BLaER1 treated with 17β-estradiol and CSF1 and Interleukin-3, amounts not matched to agents 10 nM and 100 nM (cell line): ENCODE measurements around the gene DTD2.

Experiments
- H3K27ac ChIP-seq, 11 experiments: shearing (Covaris generic); formaldehyde crosslinking; 2 replicates each; pipeline ENCODE4 v1.8.1; 2022
- H3K27me3 ChIP-seq, 11 experiments: shearing (Covaris generic); formaldehyde crosslinking; 2 replicates each; pipeline ENCODE4 v1.8.1; 2022
- H3K36me3 ChIP-seq, 11 experiments: shearing (Covaris generic); formaldehyde crosslinking; 2 replicates each; pipeline ENCODE4 v1.8.1; 2022
- H3K4me1 ChIP-seq, 10 experiments: shearing (Covaris generic); formaldehyde crosslinking; 2 replicates each; pipeline ENCODE4 v1.8.1; 2022
- H3K4me2 ChIP-seq, 11 experiments: shearing (Covaris generic); formaldehyde crosslinking; 2 replicates each; pipeline ENCODE4 v1.8.1; 2022
- H3K4me3 ChIP-seq, 10 experiments: shearing (Covaris generic); formaldehyde crosslinking; 2 replicates each; pipeline ENCODE4 v1.8.1; 2022
- H3K9ac ChIP-seq, 11 experiments: shearing (Covaris generic); formaldehyde crosslinking; 2 replicates each; pipeline ENCODE4 v1.8.1; 2022
- H3K9me3 ChIP-seq, 11 experiments: shearing (Covaris generic); formaldehyde crosslinking; replicated peaks in 1 of 11; 2 replicates each; pipeline ENCODE4 v1.8.1; 2022
- H4K20me1 ChIP-seq, 11 experiments: shearing (Covaris generic); formaldehyde crosslinking; 2 replicates each; pipeline ENCODE4 v1.8.1; 2022
- Cebpa-rat ChIP-seq, 11 experiments: shearing (Covaris generic); IDR thresholded peaks; 2 replicates each; pipeline ENCODE4 v1.8.1; 2022

Gene DTD2

DNA sequence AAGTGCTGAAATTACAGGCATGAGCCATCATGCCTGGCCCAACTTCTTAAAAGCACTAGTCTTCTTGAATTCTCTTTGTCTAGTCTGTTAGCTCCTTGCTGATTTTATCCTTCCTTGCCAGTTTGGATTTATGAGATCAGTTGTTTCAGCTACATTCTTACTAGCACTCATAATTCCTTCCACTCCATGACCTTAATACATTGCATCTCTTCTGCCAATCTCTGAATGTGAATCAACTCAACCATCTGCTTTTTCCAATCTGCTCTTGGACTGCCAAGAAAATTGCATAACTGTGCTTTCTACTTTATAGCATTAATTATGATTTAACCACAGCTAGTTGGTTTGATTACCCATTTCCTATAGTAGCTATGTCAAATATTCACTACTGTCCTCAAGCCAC is 22.0 kb downstream of the DTD2 start:
- peaks cover 0 to 9% (median 0%) of the 10 kb centered on the region in 10 experiments; a peak in 2 of 20 replicates for H3K4me1 ChIP-seq
- peaks cover 19 to 43% (median 33%) of the 10 kb centered on the region in 11 experiments for H3K9me3 ChIP-seq
- TF ChIP-seq Cebpa-rat (IDR thresholded peaks at IDR 0.05): no peak
- H3K4me2 ChIP-seq: peak overlapping the region in 1 of 11 experiments; percentile 40; a peak in 2 of 22 replicates
- no peaks in the 10 kb centered on the region for H4K20me1 ChIP-seq
- H3K27me3 ChIP-seq: no peaks in the 10 kb centered on the region
- H3K36me3 ChIP-seq: peaks cover 0 to 21% (median 7%) of the 10 kb centered on the region in 11 experiments; a peak in 5 of 22 replicates
- no peak overlapping the region for H3K4me3 ChIP-seq
- no peak overlapping the region for H3K9ac ChIP-seq
- H3K27ac ChIP-seq: no peak overlapping the region

DNA sequence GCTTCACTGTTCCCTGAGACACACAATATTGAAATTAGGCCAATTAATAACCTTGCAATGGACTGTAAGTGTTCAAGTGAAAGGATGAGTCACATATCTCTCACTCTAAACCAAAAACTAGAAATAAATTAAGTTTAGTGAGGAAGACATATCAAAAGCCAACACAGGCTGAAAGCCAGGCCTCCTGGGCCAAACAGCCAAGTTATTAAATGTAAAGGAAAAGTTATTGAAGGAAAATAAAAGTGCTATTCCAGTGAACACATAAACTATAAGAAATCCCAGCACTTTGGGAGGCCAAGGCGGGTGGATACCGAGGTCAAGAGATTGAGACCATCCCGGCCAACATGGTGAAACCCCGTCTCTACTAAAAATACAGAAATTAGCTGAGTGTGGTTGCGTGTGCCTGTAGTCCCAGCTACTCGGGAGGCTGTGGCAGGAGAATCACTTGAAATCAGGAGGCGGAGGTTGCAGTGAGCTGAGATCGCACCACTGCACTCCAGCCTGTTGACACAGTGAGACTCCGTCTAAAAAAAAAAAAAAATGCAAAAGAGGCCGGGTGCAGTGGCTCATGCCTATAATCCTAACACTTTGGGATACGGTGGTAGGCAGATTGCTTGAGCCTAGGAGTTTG is 26.6 kb downstream of the DTD2 start:
- no peaks in the 10 kb centered on the region for H3K27me3 ChIP-seq
- no peak overlapping the region for H3K4me2 ChIP-seq
- no peak overlapping the region for H3K9ac ChIP-seq
- no peaks in the 10 kb centered on the region for H4K20me1 ChIP-seq
- H3K4me3 ChIP-seq: no peak overlapping the region
- no peak overlapping the region for H3K27ac ChIP-seq
- peaks cover 12 to 27% (median 22%) of the 10 kb centered on the region in 11 experiments for H3K9me3 ChIP-seq
- H3K36me3 ChIP-seq: peaks cover 0 to 19% (median 6%) of the 10 kb centered on the region in 11 experiments; a peak in 5 of 22 replicates
- no peak for TF ChIP-seq Cebpa-rat (IDR thresholded peaks at IDR 0.05)
- peaks cover 0 to 6% (median 0%) of the 10 kb centered on the region in 10 experiments; a peak in 2 of 20 replicates for H3K4me1 ChIP-seq

GRCh38 chr14:31429791-31430190 is 27.5 kb downstream of the DTD2 start:
- TF ChIP-seq Cebpa-rat (IDR thresholded peaks at IDR 0.05): no peak
- Histone ChIP-seq H3K4me2 (no peak overlapping the region), H3K27ac (no peak overlapping the region), H3K27me3 (no peaks in the 10 kb centered on the region), H4K20me1 (no peaks in the 10 kb centered on the region), H3K4me1 (no peaks in the 10 kb centered on the region), H3K9me3 (peaks cover 12 to 27% (median 22%) of the 10 kb centered on the region in 11 experiments), H3K4me3 (no peak overlapping the region), H3K36me3 (peaks cover 0 to 19% (median 6%) of the 10 kb centered on the region in 11 experiments; a peak in 5 of 22 replicates), H3K9ac (no peak overlapping the region)

GRCh38 chr14:31428011-31428410 is 29.3 kb downstream of the DTD2 start:
- H4K20me1 ChIP-seq: no peaks in the 10 kb centered on the region
- H3K27me3 ChIP-seq: no peaks in the 10 kb centered on the region
- H3K4me2 ChIP-seq: no peak overlapping the region
- no peak overlapping the region for H3K9ac ChIP-seq
- H3K9me3 ChIP-seq: peaks cover 12 to 25% (median 22%) of the 10 kb centered on the region in 11 experiments
- no peak for TF ChIP-seq Cebpa-rat (IDR thresholded peaks at IDR 0.05)
- H3K36me3 ChIP-seq: peaks cover 0 to 19% (median 6%) of the 10 kb centered on the region in 11 experiments; a peak in 5 of 22 replicates
- H3K27ac ChIP-seq: no peak overlapping the region
- no peak overlapping the region for H3K4me3 ChIP-seq
- no peaks in the 10 kb centered on the region for H3K4me1 ChIP-seq

DNA sequence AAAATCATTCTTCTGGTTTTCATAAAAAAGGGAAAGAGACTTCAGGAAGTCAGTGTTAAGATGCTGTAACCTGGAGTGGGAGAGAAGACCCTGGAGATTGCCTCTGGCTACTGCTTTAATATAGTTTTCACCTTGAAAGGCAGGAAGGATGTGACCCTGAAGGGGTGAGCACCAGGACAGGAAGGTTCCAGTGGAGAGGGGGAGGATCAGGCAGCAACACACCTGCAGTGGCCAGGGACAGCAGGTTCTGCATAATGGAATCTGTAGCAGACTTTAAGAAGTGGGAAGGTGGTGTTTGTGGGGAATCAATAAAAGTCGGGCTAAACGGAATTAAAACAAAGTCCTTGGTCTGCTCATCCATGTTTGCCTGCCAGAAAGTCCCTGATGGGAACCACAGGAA is 30.6 kb downstream of the DTD2 start:
- no peak for TF ChIP-seq Cebpa-rat (IDR thresholded peaks at IDR 0.05)
- H3K4me2 ChIP-seq: no peak overlapping the region
- peaks cover 2 to 11% (median 8%) of the 10 kb centered on the region in 11 experiments; a peak in 21 of 22 replicates for H3K9me3 ChIP-seq
- no peak overlapping the region for H3K27ac ChIP-seq
- no peaks in the 10 kb centered on the region for H4K20me1 ChIP-seq
- no peak overlapping the region for H3K9ac ChIP-seq
- no peaks in the 10 kb centered on the region for H3K4me1 ChIP-seq
- H3K36me3 ChIP-seq: peaks cover 0 to 8% (median 2%) of the 10 kb centered on the region in 11 experiments; a peak in 5 of 22 replicates
- H3K4me3 ChIP-seq: no peak overlapping the region
- H3K27me3 ChIP-seq: no peaks in the 10 kb centered on the region

DNA sequence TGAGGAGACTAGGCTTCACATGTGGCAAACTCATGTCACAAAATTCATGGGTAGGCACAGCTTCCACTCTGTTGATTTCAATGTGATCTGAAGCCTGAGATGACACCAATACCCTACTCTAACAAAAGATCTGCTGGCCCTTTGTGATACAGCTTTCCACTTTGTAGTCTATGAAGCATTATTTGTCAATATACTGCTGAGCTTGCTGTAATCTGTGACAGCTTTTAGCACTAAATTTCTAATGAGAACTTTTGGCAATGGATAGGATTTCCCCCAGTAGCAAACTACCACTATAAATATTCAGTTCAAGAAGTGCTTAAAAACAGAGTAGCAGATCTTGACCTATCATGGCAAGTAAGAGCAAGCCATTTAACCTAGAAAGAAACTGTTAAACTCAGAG is 31.4 kb downstream of the DTD2 start:
- Histone ChIP-seq H3K9ac (no peak overlapping the region), H3K9me3 (peaks cover 0 to 4% (median under 1%) of the 10 kb centered on the region in 11 experiments; a peak in 4 of 22 replicates), H3K27me3 (no peaks in the 10 kb centered on the region), H3K4me1 (peaks cover 0 to 5% (median 4%) of the 10 kb centered on the region in 10 experiments; a peak in 11 of 20 replicates), H4K20me1 (no peaks in the 10 kb centered on the region), H3K4me3 (no peak overlapping the region), H3K27ac (no peak overlapping the region), H3K36me3 (0 out of 22 replicates have a peak, but pooled peaks cover 0 to under 1% (median 0%) of the 10 kb centered on the region in 11 experiments), H3K4me2 (no peak overlapping the region)
- TF ChIP-seq Cebpa-rat (IDR thresholded peaks at IDR 0.05): no peak

DNA sequence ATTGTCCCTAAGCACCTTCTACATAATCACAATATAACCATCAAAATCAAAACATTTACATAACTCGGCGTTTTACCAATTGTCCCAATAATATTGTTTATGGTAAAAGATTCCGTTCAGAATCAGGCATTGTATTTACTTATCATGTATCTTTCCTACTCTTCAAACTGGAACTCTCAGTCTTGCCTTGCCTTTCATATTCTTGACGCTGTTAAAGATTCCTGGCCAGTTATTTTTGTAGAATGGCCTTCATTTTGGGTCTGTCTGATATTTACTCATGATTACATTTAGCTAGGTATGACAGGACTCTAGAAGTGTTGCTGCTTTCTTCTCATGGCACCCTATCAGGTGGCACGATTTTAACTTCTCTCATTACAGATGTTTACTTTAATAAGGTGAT is 36.1 kb downstream of the DTD2 start:
- Histone ChIP-seq H3K4me3 (peak overlapping the region in 6 of 10 experiments; percentile 74 to 99 (median 94); a peak in 11 of 20 replicates), H3K9me3 (no peaks in the 10 kb centered on the region), H3K4me1 (peaks cover 6 to 22% (median 13%) of the 10 kb centered on the region in 10 experiments; a peak in 16 of 20 replicates), H3K9ac (peak overlapping the region in 9 of 11 experiments; percentile 75 to 94 (median 87); a peak in 12 of 22 replicates), H3K4me2 (peak overlapping the region; percentile 70 to 98 (median 84); a peak in 18 of 22 replicates), H3K27ac (peak overlapping the region in 10 of 11 experiments; percentile 49 to 85 (median 78); a peak in 17 of 22 replicates), H3K27me3 (peaks cover 0 to 21% (median 12%) of the 10 kb centered on the region in 11 experiments; a peak in 9 of 22 replicates), H3K36me3 (peaks cover 0 to 12% (median 0%) of the 10 kb centered on the region in 11 experiments; a peak in 2 of 22 replicates), H4K20me1 (peaks cover 0 to 28% (median 5%) of the 10 kb centered on the region in 11 experiments; a peak in 8 of 22 replicates)
- no peak for TF ChIP-seq Cebpa-rat (IDR thresholded peaks at IDR 0.05)

GRCh38 chr14:31420319-31421111 is 36.8 kb downstream of the DTD2 start, which contains the start of gene HEATR5A:
Gene HEATR5A (minus strand): TSS chr14:31420550. CDS start chr14:31402975, 17,575 bp downstream.
- Histone ChIP-seq H3K27me3 (peaks cover 0 to 21% (median 12%) of the 10 kb centered on the region in 11 experiments; a peak in 9 of 22 replicates), H3K27ac (peak within 1 kb of the TSS; percentile 58 to 85 (median 76)), H3K9ac (peak within 1 kb of the TSS; percentile 75 to 94 (median 87)), H3K9me3 (no peaks in the 10 kb centered on the region), H3K4me3 (peak within 1 kb of the TSS; percentile 74 to 99 (median 94)), H4K20me1 (peaks cover 0 to 34% (median 5%) of the 10 kb centered on the region in 11 experiments; a peak in 8 of 22 replicates), H3K36me3 (peaks cover 0 to 12% (median 0%) of the 10 kb centered on the region in 11 experiments; a peak in 2 of 22 replicates), H3K4me1 (peaks cover 6 to 22% (median 13%) of the 10 kb centered on the region in 10 experiments; a peak in 16 of 20 replicates), H3K4me2 (peak within 1 kb of the TSS; percentile 75 to 99 (median 91))
- no peak for TF ChIP-seq Cebpa-rat (IDR thresholded peaks at IDR 0.05)
